B cell (primary cell): Measurements from ENCODE around the gene DNAJC6. TPM values are rescaled to one million over a fixed set of nuclear protein-coding genes. Genes with fewer than 3 reads are reported as not detected.

ENCODE experiments used
- ATAC-seq: fragments of 200-7000 bp; cut with Tn5 transposase; one replicate; pipeline ENCODE4 v1.10.0; 2021; ENCODE audit warnings: low read depth, mild to moderate bottlenecking, moderate number of reproducible peaks, moderate library complexity
- CTCF ChIA-PET: fragments of 350-600 bp; sonication (Branson Sonifier 250); formaldehyde crosslinking; loops from one replicate; lab custom pipeline; 2021; ENCODE audit warnings: antibody characterized with exemption, inconsistent platforms; lab: Charles Lee
- POLR2A ChIA-PET: fragments of 350-600 bp; sonication (Branson Sonifier 250); formaldehyde crosslinking; loops from one replicate; lab custom pipeline; 2021; ENCODE audit warnings: antibody characterized with exemption; lab: Charles Lee
- DNase-seq: peaks from one replicate; pipeline ENCODE4 v3.0.0; 2013
- H2AFZ ChIP-seq: 2 replicates; pipeline ENCODE4 v1.6.1; 2012; ENCODE audit warnings: mild to moderate bottlenecking, low read depth, low read length; ENCODE audit not compliant: insufficient read depth, poor library complexity, severe bottlenecking
- H3K27ac ChIP-seq, 2 donors: 1 replicate in 1 of 2; 2 replicates in 1 of 2; pipeline ENCODE4 v1.5.1; 2012 to 2013; ENCODE audit warnings: low read length in 2 of 2, mild to moderate bottlenecking in 2 of 2, moderate library complexity in 1 of 2
- H3K27me3 ChIP-seq, 4 experiments: fragments of 200-600 bp in 1 of 4; sonication (generic) in 1 of 4; replicated peaks in 1 of 4; 1 replicate in 2 of 4; 2 replicates in 2 of 4; pipeline versions ENCODE4 v1.6.1 to v1.7.0; 2013 to 2016; ENCODE audit warnings: low read length in 3 of 4, mild to moderate bottlenecking in 2 of 4, mixed read lengths in 1 of 4, moderate library complexity in 1 of 4; ENCODE audit not compliant: insufficient read depth in 4 of 4, control insufficient read depth in 3 of 4; ENCODE audit errors: control extremely low read depth in 1 of 4
- H3K36me3 ChIP-seq, 2 experiments: replicated peaks in 1 of 2; 1 replicate in 1 of 2; 2 replicates in 1 of 2; pipeline versions ENCODE4 v1.6.1 to v1.7.1; 2013; ENCODE audit warnings: low read length in 1 of 2; ENCODE audit not compliant: insufficient read depth in 2 of 2, control insufficient read depth in 1 of 2; ENCODE audit errors: control extremely low read depth in 1 of 2, extremely low read depth in 1 of 2
- H3K4me1 ChIP-seq, 2 donors: fragments of 200-600 bp in 1 of 2; sonication (generic) in 1 of 2; 1 replicate in 1 of 2; 2 replicates in 1 of 2; pipeline versions ENCODE4 v1.5.1 to v1.6.1; 2013 to 2017; ENCODE audit warnings: low read length in 2 of 2; ENCODE audit not compliant: control insufficient read depth in 2 of 2, insufficient read depth in 2 of 2
- H3K4me2 ChIP-seq: replicated peaks from 2 replicates; pipeline ENCODE3; 2012; ENCODE audit warnings: mild to moderate bottlenecking, low read depth, low read length; ENCODE audit not compliant: poor library complexity, severe bottlenecking
- H3K4me3 ChIP-seq, 5 experiments: fragments of 200-600 bp in 1 of 5; sonication (generic) in 1 of 5; 1 replicate in 3 of 5; 2 replicates in 2 of 5; pipeline versions ENCODE4 v1.5.1 to v1.7.0; 2011 to 2016; ENCODE audit warnings: low read length in 4 of 5, mild to moderate bottlenecking in 4 of 5, low read depth in 2 of 5, control low read depth in 1 of 5, moderate library complexity in 1 of 5; ENCODE audit not compliant: insufficient read depth in 1 of 5; ENCODE audit errors: control extremely low read depth in 1 of 5, extremely low read depth in 1 of 5
- H3K79me2 ChIP-seq: fragments of 200-600 bp; sonication (generic); one replicate; pipeline ENCODE4 v1.6.0; 2016; ENCODE audit warnings: low read length; ENCODE audit not compliant: control insufficient read depth, insufficient read depth
- H3K9ac ChIP-seq: fragments of 200-600 bp; sonication (generic); 2 replicates; pipeline ENCODE4 v1.6.1; 2017; ENCODE audit warnings: mild to moderate bottlenecking, low read length, moderate library complexity
- H3K9me3 ChIP-seq, 3 donors: one replicate each; pipeline versions ENCODE4 v1.6.1 to v1.7.1; 2013; ENCODE audit warnings: low read length in 2 of 3; ENCODE audit not compliant: control insufficient read depth in 2 of 3, insufficient read depth in 1 of 3; ENCODE audit errors: control extremely low read depth in 1 of 3
- H4K20me1 ChIP-seq: 2 replicates; pipeline ENCODE4 v1.6.0; 2012; ENCODE audit warnings: mild to moderate bottlenecking, low read length; ENCODE audit not compliant: insufficient read depth, control insufficient read depth, poor library complexity, severe bottlenecking
- H3K27ac Mint-ChIP-seq: one replicate; pipeline ENCODE4 v1.8.0; 2021; ENCODE audit warnings: mixed read lengths
- H3K27me3 Mint-ChIP-seq: one replicate; pipeline ENCODE4 v1.8.0; 2021; ENCODE audit warnings: mixed read lengths
- H3K4me1 Mint-ChIP-seq: one replicate; pipeline ENCODE4 v1.8.0; 2021; ENCODE audit warnings: mixed read lengths
- H3K4me3 Mint-ChIP-seq: one replicate; pipeline ENCODE4 v1.8.0; 2021; ENCODE audit warnings: mixed read lengths
- H3K9me3 Mint-ChIP-seq: one replicate; pipeline ENCODE4 v1.8.0; 2022; ENCODE audit warnings: mixed read lengths; ENCODE audit not compliant: insufficient read depth
- EZH2 ChIP-seq: IDR thresholded peaks from 2 replicates; pipeline ENCODE4 v1.6.1; 2012; ENCODE audit warnings: borderline replicate concordance, low read depth, mild to moderate bottlenecking, moderate library complexity, low read length; ENCODE audit not compliant: insufficient read depth, poor library complexity, severe bottlenecking
- WGBS: methylation state at CpG from one replicate; pipeline ENCODE4 v1.1.5; 2013; ENCODE audit warnings: missing lambda C conversion rate; ENCODE audit not compliant: insufficient coverage; 5-methylcytosine and 5-hydroxymethylcytosine counted together
- intact Hi-C: fragments of 100-400 bp; cut with micrococcal nuclease; formaldehyde crosslinking; loops from one replicate; pipeline ENCODE4 v1.10.0; 2022
- polyA plus RNA-seq: library from polyadenylated mRNA; depleted of rRNA; stranded (reverse); fragments of >200 nt; gene quantifications from 2 replicates; pipeline ENCODE4 v1.2.3, GENCODE V29; 2012
- total RNA-seq, 2 donors: library from RNA; stranded (reverse); fragments of 120-200 nt in 1 of 2; gene quantifications; 1 replicate in 1 of 2; 2 replicates in 1 of 2; pipeline versions ENCODE4 v1.2.3 to v1.2.4, GENCODE V29; 2013 to 2022
- TF ChIP-seq, protein P1 (sequence below): fragments of 200-600 bp; IDR thresholded peaks from one replicate; pipeline ENCODE4 v1.8.0; 2022; ENCODE audit warnings: antibody characterized with exemption, mild to moderate bottlenecking

Gene DNAJC6
- total and polyA plus RNA-seq, 2 donors (not counting 1 experiment from before 2014, with no cell fraction given): 0.12 to 0.69 TPM

DNA sequence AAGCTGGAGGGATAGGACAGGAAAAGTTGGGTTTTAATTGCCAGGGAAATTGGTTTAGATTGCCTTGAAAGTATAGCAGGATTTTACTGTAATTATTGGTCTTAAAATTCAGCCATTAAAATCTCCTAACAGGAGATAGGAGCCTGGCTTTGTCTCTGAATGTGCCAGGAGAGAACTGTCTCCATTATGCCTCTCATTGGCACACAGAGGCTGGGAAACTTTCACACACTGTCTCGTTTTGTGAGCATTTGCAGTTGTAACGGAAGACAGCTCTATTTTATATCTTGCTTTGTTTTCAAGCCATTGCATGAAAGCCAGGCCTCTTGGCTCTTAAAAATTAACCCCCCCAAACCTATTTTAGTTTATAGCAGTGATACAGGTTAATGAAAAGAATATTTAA, 12.5 kb downstream of the DNAJC6 start:
- Histone ChIP-seq H3K79me2 (no peaks in the 10 kb centered on the region), H4K20me1 (no peaks in the 10 kb centered on the region), H3K4me1 (no peaks in the 10 kb centered on the region), H2AFZ (no peak overlapping the region), H3K4me2 (no peak overlapping the region), H3K4me3 (no peak overlapping the region), H3K27ac (no peak overlapping the region), H3K27me3 (peaks cover 0 to 2% (median 0%) of the 10 kb centered on the region in 4 experiments), H3K36me3 (no peaks in the 10 kb centered on the region), H3K9ac (no peak overlapping the region), H3K9me3 (peaks cover 0 to 3% (median 0%) of the 10 kb centered on the region in 3 donors)
- intact Hi-C loops: no loop called here
- Mint-ChIP-seq H3K4me3 (no peak overlapping the region), H3K27me3 (peaks cover 26% of the 10 kb centered on the region), H3K27ac (no peak overlapping the region), H3K9me3 (peaks cover 7% of the 10 kb centered on the region), H3K4me1 (no peaks in the 10 kb centered on the region)
- WGBS: no CpG with 5 or more reads among the region's 2 CpGs
- ATAC-seq (no peak), DNase-seq (no peak)
- ChIA-PET CTCF (no interaction called here), POLR2A (no interaction called here)
- TF ChIP-seq, protein P1, sequence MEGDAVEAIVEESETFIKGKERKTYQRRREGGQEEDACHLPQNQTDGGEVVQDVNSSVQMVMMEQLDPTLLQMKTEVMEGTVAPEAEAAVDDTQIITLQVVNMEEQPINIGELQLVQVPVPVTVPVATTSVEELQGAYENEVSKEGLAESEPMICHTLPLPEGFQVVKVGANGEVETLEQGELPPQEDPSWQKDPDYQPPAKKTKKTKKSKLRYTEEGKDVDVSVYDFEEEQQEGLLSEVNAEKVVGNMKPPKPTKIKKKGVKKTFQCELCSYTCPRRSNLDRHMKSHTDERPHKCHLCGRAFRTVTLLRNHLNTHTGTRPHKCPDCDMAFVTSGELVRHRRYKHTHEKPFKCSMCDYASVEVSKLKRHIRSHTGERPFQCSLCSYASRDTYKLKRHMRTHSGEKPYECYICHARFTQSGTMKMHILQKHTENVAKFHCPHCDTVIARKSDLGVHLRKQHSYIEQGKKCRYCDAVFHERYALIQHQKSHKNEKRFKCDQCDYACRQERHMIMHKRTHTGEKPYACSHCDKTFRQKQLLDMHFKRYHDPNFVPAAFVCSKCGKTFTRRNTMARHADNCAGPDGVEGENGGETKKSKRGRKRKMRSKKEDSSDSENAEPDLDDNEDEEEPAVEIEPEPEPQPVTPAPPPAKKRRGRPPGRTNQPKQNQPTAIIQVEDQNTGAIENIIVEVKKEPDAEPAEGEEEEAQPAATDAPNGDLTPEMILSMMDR: no peak
- no peak for TF ChIP-seq EZH2

DNA sequence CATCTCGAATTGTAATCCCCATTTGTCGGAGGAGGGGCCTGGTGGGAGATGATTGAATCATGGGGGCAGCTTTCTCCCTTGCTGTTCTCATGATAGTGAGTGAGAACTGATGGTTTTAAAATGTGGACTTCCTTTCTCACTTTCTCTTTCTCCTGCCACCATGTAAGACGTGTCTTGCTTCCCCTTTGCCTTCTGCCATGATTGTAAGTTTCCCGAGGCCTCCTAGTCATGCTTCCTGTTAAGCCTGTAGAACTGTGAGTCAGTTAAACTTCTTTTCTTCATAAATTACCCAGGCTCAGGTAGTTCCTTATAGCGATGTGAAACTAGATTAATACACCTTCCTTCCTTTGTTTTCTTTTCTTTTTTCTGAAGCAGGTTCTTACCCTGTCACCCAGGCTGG, 13.9 kb downstream of the DNAJC6 start:
- Histone ChIP-seq H3K4me2 (no peak overlapping the region), H3K9ac (no peak overlapping the region), H2AFZ (no peak overlapping the region), H4K20me1 (no peaks in the 10 kb centered on the region), H3K9me3 (peaks cover 0 to 3% (median 0%) of the 10 kb centered on the region in 3 donors), H3K27me3 (peaks cover 0 to 4% (median 0%) of the 10 kb centered on the region in 4 experiments), H3K4me1 (peaks cover 0 to under 1% of the 10 kb centered on the region in 2 donors), H3K79me2 (no peaks in the 10 kb centered on the region), H3K4me3 (no peak overlapping the region), H3K27ac (no peak overlapping the region), H3K36me3 (no peaks in the 10 kb centered on the region)
- Mint-ChIP-seq H3K27ac (no peak overlapping the region), H3K27me3 (peaks cover 23% of the 10 kb centered on the region), H3K4me1 (peaks cover under 1% of the 10 kb centered on the region), H3K9me3 (peaks cover 3% of the 10 kb centered on the region), H3K4me3 (no peak overlapping the region)
- WGBS: 27% methylated on average over 2 of the region's 5 CpGs
- intact Hi-C loops: no loop called here
- TF ChIP-seq EZH2: no peak
- TF ChIP-seq, protein P1: no peak
- DNase-seq (no peak), ATAC-seq (no peak)
- ChIA-PET POLR2A (no interaction called here), CTCF (no interaction called here)
